Activated CD4-positive, alpha-beta T cell treated with anti-CD3 and anti-CD28 coated beads for 1 hour (primary cell): ENCODE data around the gene TMEM63C.
"Not testable (repeated sequence)": the region's sequence is repeated elsewhere in the genome, so short reads cannot be mapped to it uniquely, and the experiment has no call there.

ENCODE experiments used
- DNase-seq: peaks from one replicate; pipeline ENCODE4 v3.0.0-alpha.2; 2020

TMEM63C gene

DNA sequence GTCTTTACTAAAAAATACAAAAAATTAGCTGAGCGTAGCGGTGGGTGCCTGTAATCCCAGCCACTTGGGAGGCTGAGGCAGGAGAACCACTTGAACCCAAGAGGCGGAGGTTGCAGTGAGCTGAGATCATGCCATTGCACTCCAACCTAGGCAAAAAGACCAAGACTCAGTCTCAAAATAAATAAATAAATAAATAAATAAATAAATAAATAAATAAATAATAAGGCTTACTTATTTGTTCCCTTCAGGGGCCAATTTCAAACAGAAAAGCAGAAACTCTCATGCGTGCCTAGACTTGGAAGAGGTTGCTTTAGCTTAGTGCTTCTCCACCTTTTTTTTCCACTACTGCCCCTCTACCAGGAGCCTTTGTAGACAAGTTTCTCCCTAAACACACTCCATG is 99.3 kb downstream of the TMEM63C start:
- not testable (repeated sequence) for DNase-seq

- no peak for DNase-seq
Measured at GRCh38 chr14:77281852-77282410, 100.3 kb downstream of the TMEM63C start.

DNA sequence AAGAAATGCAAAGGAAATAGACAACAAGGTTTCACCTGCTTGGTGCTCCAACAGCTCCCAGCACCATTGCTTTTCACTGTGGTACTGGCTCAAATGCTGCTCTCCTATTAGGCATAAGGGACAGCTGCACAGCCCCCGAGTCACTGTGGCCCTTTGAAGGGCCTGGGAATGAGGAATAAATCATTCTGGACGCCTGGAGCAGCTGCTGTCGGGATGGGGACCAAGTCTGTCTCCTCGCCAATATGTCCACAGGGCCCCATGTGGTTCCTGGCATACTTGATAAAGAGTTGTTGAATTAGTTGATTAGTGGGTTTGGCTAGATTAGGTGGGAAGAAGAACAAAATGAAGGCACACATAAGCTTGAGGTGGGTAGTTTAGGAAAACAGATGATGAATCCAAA is 102.5 kb downstream of the TMEM63C start:
- DNase-seq, result no peak

DNA sequence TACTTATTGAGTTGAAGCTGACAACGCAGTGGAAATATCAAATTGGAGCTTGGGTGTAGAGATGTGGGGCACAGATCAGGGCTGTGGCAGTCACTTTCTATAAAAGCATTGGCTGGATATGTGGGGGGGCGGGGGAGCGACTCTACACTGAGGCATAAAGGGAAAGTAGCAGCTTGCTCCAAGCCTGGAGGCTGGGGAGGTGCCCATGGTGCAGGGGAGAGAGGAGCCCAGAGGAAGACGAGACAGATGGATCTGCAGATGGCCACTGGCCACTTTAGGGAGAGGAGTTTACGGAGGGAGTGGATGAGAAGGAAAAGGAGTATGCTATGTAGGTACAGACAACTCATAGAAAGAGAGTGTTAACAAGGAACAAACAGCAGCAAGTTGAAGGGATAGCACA is 102.9 kb downstream of the TMEM63C start:
- no peak for DNase-seq

GRCh38 chr14:77286576-77286975 is 105.0 kb downstream of the TMEM63C start:
- no peak for DNase-seq

- no peak for DNase-seq
Measured at GRCh38 chr14:77290705-77291104, 109.1 kb downstream of the TMEM63C start.

GRCh38 chr14:77296155-77296554 is 114.6 kb downstream of the TMEM63C start:
- DNase-seq, result no peak

DNA sequence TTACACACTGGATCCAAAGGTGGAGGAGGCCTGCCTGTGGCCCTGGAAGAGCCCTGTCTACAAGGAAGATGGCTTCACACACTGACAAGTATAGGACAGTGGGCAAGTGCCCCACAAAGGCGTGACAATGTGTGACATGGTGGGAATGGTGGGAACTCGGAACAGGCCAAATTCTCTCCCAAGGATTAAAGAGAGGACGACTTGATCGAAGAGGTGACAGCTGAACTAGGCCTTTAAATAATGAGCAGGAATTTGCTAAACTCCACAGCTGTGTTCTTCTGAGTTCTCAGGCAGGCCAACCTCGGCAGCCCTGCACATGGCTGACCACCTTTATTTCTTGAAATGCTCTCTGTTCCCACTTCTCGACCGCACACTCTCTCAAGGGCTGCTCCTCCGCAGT is 115.3 kb downstream of the TMEM63C start:
- DNase-seq, result no peak

DNA sequence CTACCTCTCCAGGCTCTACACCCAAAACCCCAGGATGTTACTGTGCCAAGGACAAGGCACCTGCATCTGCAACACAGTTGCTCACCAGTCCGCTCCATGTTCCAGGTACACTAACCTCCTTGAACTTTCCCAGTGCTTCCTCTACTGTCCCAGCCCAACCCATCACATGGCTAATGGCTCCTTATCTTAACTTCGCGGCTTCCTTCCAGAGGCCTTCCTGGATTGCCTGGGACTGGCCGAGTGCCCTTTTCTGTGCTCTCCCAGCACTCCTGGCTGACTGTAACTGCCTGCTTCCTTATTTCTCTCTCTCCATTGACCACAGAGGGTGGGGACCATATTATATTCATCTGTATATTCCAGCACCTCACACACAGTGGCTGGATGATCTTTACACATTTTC is 118.2 kb downstream of the TMEM63C start:
- no peak for DNase-seq

DNA sequence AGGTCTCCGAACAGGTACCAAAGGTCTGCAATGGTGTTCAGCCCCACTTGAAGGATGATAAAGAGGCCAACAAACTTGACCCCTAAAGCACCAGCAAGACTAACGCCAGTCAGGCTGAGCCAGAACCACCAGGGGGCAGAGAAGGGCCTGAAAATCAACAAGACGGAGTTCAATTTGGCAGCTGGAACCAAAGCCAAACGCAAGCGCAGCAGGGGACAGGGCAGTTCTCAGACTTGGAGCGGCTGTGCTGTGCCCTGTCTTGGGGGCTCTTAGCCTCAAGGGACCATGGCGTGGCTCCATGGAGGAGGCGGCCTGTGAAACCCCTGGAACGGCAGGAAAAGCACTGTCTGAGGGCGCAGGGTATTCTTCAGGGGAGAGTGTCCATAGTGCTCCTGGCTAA is 119.5 kb downstream of the TMEM63C start:
- DNase-seq, result peak; percentile 26

- DNase-seq, result no peak
Measured at GRCh38 chr14:77302926-77303325, 121.3 kb downstream of the TMEM63C start.

- DNase-seq, result no peak
Measured at GRCh38 chr14:77303417-77304156, 122.0 kb downstream of the TMEM63C start.

DNA sequence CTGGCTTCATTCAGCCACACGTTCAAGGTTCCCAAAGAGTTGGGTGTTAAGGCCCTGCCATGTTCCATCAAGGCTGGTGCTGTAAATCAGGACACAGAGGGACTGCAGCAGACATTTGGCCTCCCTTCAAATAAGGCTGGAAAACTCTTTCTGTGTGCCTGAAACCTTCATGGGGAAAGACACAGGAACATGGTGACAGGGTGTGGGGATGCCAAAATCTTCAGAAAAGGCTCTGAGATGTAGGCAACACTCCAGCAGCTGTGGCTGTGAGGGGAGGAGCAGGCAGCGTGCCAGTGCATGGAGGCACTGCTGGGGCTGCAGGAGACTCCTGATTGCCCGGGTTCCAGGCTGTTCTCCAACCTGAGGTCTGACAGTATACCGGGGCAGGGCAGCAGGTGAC is 124.1 kb downstream of the TMEM63C start:
- no peak for DNase-seq

DNA sequence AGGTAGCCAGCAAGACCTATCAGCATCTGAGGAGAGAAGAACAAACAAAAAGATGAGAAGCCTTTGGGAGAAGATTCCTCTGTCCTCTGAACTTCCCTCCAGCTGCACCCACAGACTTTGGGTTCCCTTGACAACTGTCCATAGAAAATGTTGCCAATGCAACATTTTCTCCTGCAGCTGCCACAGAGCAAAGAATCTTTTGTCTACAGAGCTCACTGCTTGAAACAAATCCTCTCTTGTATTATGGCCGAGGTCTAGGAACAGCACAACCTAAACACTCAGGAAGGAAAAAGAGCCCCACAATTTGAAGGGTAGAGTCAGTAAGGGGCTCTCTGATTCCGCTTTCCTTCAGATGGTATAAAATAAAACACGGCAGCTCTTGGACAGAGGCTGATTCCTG is 124.8 kb downstream of the TMEM63C start:
- no peak for DNase-seq

- no peak for DNase-seq
Measured at GRCh38 chr14:77306851-77307496, 125.4 kb downstream of the TMEM63C start.
